CD1c-positive myeloid dendritic cell (primary cell): ENCODE measurements around the gene KRTAP1-3.
"Not testable (repeated sequence)": the region's sequence is repeated elsewhere in the genome, so short reads cannot be mapped to it uniquely, and the experiment has no call there.

ENCODE experiments used
- DNase-seq: peaks from one replicate; pipeline ENCODE4 v3.0.0-alpha.2; 2016; ENCODE audit errors: extremely low spot score

Gene KRTAP1-3

DNA sequence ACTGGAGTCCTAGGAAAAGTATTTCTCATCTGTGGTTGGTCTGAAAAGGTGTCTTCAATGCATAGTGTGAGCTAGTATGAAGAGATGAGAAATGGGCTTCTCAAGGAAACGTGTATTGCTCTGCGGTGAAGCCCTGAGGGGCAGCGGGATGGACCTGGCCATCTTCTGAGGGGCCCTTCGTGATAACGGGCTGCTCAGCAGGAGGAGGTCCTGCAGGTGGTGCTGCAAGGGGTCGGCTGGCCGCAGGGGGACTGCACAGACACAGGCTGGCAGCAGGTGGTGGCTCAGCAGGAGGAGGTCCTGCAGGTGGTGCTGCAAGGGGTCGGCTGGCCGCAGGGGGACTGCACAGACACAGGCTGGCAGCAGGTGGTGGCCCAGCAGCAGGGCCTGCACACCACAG lies 19.9 kb upstream of the KRTAP1-3 start:
- not testable (repeated sequence) for DNase-seq

DNA sequence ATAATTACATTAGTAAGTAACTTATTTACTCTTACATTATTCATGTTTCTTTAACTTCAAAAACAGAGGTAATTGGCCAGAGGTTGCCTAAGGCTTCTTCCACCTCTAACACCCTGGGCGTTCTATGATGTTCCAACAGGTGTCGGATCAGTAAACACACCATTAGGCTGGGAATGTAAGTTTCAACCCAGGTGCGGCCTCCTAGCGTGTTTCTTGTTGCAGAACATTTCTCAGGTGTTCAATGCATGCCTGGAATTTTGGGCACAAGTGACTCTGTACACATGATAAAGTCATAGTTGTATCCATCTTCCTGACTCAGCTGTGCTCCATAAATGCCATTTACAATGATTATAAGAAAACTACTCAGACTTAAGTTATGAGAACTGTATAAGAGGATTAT lies 19.4 kb upstream of the KRTAP1-3 start:
- DNase-seq, result no peak

DNA sequence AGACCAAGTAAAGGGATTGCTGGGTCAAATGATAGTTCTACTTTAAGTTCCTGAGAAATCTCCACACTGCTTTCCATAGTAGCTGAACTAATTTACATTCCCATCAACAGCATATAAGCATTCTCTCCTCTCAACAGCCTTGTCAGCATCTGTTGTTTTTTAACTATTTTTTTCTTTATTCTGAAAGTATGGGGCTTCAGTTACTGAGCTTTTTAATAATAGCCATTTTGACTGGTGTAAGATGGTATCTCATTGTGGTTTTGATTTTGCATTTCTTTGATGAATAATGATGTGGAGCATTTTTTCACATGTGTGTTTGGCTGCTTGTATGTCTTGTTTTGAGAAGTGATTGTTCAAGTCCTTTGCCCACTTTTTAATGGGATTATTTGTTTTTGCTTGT lies 17.9 kb upstream of the KRTAP1-3 start:
- DNase-seq, result no peak

DNA sequence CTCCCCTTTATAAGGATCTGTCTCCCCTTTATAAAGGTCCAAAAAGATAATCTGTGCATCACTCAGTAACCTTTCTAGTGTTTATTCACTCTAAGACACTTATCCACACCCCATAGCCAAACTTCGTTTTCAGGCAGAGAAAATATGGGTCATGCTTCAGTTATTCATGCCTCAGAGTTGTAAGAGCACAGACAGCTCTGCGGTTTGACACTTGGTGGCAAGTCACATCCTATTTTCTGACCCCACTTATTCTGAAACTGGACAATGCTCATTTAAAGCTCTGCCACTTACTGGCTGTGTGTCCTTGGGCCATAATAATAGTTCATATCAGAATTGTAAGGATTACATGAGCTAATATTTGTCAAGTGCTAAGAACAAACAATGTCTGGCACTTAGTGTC lies 14.4 kb upstream of the KRTAP1-3 start:
- no peak for DNase-seq

DNA sequence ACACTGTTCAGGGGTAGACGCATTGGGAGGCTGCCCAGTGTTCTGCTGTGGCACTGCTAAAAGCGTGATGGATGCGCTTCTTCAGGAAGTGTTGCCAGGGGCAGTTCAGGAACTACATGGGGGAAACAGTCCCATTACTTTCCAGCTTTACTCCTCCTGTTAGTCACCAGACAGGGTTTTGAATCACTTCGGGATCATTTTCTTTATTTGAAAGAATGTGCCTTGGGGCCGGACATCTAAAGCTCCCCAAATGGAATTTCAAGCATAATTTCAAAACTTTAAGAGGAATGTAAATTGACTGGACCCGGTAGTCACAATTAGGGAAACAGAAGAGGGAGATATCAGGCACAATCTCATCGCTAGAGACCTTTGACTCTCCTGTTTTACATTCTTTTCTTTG lies 13.8 kb upstream of the KRTAP1-3 start:
- DNase-seq, result no peak

DNA sequence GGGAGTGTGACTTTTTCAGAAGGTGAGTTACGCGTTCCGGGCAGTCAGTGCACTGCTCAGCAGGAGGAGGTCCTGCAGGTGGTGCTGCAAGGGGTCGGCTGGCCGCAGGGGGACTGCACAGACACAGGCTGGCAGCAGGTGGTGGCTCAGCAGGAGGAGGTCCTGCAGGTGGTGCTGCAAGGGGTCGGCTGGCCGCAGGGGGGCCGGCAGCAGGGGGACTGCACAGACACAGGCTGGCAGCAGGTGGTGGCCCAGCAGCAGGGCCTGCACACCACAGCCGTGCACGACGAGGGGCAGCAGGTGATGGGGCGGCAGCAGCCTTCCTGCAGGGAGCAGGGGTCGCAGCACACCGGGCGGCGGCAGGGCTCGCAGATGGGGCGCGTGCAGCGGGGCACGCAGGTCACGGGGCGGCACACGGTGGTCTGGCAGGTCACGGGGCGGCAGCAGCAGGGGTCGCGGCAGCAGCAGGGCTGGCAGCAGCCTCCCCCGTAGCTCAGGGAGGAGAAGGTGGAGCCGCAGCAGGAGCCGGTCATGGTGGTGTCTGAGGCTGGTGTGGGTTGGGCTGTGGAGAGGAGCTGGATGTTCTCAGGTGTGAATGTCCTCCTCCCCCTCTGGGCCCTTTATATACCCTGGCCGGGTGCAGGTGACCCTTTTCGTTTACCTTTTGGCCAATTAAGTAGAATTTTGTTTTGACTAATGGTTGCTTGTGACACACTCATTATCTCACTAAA lies 12.2 kb upstream of the KRTAP1-3 start, which contains the start of gene KRTAP2-1:
Gene KRTAP2-1, minus strand, starts transcription at position 582 of the 731 bp plus-strand sequence. Its CDS starts 49 bp downstream, at position 533.
- DNase-seq, result not testable (repeated sequence)

DNA sequence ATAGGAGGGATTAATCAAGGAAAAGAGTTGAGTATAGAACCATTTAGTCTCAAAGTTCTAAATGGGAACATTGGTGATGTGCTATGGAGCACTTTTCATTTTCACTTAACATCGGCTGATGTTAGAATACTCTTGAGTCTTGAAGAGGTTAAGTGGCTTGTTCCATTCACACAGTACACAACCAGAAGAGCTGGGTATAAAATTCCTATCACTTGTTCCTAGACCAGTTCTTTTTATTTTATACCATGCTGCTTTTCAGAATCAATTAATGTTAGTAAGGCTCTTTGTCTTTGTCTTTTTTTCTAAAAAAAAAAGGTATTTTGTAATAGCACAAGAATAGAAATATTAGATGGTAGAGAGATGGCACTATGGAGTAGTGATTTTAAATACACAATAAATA lies 8.3 kb upstream of the KRTAP1-3 start:
- DNase-seq, result no peak

DNA sequence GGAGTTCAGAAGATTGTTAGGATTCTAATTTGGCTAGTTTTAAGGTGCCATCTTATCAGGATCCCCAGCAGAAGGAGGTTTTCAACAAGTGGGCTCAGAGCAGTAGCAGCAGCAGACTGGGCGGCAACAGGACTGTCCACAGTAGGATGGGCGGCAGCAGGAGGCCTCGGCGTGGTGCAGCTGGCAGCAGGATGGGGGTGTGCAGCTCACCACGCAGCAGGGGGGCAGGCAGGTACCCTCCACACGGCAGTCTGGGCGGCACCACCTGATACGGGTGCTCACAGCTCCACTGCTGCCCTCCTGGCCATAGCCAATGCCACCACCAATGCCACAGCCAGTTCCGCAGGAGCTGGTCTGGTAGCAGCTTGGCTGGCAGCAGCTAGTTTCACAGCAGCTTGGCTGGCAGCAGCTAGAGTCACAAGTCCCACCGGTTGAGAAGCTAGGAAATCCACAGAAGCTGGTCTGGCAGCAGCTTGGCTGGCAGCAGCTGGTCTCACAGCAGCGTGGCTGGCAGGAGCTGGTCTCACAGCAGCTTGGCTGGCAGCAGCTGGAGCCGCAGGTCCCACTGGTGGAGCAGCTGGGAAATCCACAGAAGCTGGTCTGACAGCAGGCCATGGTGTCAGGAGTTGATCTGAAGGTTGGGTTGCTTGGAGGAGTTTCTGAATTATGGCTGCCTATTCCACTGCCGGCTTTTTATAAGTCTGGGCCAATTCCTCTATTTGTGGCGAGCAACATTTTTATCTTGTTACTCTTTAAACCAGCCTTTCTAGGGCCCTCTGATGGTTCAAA lies 6.3 kb upstream of the KRTAP1-3 start, which contains the start of gene KRTAP1-1:
Gene KRTAP1-1, minus strand, starts transcription at position 668 of the 789 bp plus-strand sequence. Its CDS starts 53 bp downstream, at position 615.
- not testable (repeated sequence) for DNase-seq

DNA sequence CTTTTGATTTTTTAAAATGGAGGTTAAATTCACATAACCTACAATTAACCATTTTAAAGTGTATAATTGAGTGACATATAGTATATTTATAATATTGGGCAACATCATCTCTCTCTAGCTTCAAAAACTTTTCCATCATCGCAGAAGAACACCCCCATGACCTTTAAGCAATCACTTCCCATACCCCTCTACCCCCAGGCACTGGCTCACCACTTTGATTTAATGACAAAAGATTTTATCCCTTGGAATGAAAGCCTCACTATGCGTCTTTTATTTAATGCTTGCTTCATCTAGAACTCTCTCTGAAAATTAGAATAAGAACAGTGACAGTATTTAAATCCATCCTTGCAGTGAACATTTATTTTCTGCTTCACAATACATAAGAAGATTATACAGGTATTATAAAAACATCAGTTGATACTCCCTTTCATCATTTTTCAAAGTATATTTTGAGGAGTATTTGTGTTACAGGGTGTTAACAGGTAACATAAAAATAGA lies 3.2 kb upstream of the KRTAP1-3 start:
- DNase-seq, result no peak

DNA sequence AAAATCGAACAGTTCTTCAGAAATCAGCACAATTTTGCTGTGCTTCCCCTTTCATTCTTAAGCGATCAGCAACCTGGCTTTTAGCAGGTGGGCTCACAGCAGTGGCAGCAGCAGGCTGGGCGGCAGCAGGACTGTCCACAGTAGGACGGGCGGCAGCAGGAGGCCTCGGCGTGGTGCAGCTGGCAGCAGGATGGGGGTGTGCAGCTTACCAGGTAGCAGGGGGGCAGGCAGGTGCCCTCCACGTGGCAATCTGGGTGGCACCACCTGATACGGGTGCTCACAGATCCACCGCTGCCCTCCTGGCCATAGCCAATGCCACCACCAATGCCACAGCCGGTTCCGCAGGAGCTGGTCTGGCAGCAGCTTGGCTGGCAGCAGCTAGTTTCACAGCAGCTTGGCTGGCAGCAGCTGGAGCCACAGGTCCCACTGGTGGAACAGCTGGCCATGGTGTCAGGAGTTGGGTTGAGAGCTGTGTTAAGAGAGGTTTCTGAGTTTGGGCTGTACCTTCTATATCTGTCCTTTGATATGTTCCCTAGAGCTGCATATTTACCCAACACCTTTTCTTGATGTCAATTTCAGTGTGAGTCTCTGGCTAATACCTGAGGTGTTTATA lies 4.9 kb downstream of the KRTAP1-3 start, which contains the start of gene KRTAP1-4:
Gene KRTAP1-4, minus strand, starts transcription at position 563 of the 613 bp plus-strand sequence. Its CDS starts 117 bp downstream, at position 446.
- DNase-seq, result no peak

DNA sequence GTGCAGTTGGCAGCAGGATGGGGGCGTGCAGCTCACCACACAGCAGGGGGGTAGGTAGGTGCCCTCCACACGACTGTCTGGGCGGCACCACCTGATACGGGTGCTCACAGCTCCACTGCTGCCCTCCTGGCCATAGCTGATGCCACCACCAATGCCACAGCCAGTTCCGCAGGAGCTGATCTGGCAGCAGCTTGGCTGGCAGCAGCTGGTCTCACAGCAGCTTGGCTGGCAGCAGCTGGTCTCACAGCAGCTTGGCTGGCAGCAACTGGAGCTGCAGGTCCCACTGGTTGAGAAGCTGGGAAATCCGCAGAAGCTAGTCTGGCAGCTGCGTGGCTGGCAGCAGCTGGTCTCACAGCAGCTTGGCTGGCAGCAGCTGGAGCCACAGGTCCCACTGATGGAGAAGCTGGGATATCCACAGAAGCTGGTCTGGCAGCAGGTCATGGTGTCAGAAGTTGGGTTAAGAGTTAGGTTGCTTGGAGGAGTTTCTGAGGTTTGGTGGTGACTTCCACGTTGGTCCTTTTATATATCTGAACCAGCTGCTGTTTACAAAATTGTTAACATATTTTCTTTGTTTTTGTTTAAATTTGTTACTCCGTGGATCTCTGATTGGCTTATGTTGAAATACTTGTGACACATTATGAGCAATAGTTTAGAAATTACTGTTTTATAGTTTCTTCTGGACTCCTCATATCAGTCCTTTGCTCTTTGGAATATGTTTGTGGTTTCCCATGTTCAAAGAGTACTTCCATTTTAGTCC lies 7.8 kb downstream of the KRTAP1-3 start, which contains the start of gene KRTAP1-5:
Gene KRTAP1-5, minus strand, starts transcription at position 494 of the 757 bp plus-strand sequence. Its CDS starts 53 bp downstream, at position 441.
- no peak for DNase-seq

DNA sequence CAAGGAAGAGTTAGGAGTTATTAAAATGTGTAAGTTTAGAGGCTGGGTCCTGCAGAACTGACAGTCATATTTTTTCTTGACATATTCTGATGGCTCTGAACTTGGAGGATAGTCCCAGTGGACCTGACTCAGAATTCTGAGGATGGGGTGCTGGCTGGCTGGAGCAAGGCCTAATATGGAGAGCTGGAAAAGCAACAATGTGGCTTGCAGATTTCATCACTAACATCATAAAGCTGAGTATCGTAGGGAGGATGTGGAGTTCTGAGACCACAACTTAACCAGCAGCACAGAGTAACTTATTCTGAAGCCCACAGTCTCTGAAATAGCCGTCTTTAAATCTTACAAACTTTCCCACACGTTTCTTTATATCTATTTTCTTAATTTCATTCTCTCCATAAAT lies 10.0 kb downstream of the KRTAP1-3 start:
- DNase-seq, result no peak

DNA sequence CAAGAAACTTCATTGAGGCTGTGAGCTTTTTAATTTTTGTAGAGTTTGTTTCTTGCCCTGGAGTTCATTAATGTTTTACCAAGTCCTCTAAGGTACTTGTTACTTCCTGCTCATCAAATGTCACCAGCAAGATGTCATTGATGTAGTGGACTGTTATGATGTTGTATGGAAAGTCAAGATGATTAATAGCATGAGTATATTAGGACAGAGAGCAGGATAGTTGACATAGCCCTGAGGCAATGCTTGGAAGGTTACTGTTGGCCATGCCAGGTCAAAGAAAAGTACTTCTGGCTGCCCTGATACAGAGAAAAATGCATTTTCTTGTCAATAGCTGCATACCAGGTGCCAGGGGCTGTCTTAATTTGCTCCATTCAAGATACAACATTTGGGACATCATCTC lies 14.3 kb downstream of the KRTAP1-3 start:
- DNase-seq, result no peak

DNA sequence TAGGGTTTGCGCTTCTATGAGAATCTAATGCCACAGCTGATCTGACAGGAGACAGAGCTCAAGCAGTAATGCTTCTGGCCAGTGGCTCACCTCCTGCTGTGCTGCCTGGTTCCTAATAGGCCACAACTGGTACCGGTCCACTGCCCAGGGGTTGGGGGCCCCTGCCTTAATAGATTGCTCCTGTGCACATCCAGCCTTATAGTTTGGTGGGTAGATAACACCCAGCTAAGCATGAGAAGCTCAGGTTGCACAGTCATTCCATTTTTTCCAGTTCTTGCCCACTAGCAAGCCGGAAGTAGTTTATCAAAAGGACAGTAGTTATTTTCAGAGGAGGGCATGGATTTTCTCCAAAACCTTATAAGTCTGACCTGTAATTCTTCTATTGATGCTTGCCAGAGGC lies 15.3 kb downstream of the KRTAP1-3 start:
- no peak for DNase-seq

DNA sequence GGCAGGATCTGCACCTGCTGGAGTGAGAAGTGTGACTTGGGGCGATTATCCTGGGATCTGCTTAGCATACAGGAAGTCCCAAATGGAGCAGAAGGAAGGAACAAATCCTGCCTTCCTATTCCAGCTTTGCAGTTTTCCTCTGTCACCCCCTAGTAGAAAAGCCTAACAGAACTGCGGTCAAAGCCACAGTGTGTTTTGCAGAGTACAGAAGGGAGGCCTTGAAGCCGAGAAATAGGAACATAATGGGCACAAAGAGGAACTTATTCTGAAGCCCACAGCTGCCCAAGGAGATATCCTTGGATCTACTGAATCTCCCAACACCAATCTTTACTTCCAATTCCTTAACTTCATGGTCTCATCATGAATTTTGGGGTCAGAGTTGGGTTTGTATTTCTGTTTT lies 16.1 kb downstream of the KRTAP1-3 start:
- DNase-seq, result no peak

DNA sequence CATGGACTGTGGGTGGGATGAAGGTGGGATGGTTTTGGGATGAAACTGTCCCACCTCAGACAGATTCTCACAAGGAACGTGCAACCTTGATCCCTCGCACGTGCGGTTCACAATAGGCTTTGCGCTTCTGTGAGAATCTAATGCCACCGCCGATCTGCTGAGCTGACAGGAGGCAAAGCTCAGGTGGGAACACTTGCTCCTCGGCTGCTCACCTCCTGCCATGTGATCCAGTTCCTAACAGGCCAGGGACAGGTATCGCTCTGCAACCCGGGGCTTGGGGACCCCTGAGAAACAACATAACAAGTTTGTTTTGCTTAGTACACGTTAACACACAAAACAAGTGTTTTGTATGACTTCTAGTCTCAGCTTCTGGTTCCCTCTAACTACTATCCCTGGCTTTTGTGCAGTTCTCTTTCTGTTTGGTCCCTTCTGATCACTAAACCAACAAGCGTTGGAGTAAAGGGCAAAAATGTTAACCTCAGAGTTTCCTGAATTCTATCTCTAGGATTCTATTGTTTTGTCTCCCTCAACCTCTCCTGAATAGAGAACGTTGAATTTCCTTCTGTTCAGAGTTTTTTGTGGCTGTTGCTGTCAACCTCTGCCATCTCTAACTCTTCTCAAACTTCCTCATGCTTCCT lies 18.0 kb downstream of the KRTAP1-3 start:
- no peak for DNase-seq

DNA sequence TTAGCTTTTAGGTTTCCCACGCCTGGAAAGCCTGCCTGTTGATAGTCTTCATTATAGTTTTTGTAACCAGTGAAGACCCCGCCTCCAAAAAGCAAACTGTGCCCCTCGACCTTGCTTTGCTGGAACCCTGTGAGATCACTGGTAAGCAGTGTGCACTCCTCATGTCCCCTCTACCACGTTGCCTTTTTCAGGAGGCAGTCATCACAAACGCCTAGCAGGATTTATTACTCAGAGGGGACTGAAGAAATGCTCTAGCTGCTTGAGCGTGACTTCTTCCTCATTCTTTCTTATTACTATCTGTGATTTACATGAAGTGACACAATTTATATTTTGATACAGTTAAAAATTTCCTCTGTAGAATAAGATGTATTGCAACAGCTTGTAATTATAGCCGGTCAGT lies 19.2 kb downstream of the KRTAP1-3 start:
- no peak for DNase-seq

DNA sequence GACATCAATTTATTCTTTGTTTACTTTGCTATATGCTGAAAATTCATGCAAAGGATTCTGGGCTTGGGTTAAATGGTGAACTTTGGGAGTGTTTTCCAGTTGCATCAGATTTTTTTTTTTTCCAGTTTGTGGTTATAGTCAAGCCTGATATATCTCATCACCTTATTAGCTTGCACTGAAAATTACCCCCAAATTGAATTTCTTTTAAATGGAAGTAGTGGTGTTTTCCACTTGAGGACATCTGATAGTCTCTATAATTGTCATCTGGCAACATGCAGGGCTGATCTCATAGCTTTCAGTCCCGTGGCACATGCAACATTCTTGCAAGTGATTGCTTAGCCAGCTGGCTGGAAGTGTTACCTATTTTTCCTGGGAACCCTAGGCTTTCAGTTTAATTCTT lies 21.1 kb downstream of the KRTAP1-3 start:
- DNase-seq, result no peak

DNA sequence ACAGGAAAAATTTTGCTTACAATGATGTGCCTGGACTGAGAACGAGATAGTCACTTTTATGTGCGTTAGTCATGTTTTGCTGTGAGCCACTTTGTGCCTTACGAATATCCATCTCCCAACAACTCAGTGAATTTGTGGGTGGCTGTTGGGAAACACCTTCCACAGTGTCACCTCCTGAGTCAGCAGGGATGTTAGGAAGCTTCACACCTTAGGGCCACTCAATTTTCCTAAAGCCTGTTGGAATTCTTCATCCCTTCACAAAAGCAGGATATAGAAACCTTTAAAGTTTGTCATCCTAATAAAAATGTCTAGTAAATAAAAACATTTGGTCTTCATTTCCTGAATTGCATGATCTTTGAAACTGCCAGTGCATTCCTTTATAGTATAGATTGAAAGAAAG lies 21.5 kb downstream of the KRTAP1-3 start:
- DNase-seq, result no peak

DNA sequence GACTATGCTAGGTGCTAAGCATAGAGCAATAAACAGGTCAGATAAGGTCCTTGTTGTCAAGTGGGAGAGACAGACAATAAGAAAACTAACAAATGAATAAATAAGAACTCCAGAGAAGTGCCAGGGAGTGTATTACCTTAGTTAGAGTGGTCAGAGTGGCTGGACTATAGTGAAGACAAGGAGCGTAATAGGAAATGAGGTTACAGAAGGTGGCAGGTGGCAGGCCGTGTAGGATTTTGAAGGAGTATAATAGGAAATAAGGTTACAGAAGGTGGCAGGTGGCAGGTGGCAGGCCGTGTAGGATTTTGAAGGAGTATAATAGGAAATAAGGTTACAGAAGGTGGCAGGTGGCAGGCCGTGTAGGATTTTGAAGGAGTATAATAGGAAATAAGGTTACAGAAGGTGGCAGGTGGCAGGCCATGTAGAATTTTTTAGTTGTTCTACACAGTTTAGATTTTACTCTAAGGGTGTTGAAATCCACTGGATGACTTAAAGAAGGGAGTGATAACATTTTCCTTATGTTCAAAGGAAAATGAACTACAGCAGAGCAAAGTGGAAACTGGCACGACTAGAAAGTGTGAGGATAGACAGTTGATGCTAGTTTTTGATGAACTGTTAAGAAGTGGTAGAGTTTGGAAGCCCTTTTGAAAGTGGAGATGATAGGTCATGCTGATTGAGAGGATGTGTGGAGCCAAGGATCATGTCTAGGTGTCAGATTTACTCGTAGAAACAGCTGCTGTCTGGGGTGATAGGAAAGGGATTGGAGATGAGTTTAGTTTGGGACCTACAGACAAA lies 22.2 kb downstream of the KRTAP1-3 start:
- no peak for DNase-seq
